Pulmonary artery endothelial cell (primary cell): ENCODE results near the gene RAB28. TPM values are rescaled to one million over a fixed set of nuclear protein-coding genes. Genes with fewer than 3 reads are reported as not detected.

Experiments used
- DNase-seq: peaks from one replicate; pipeline ENCODE4 v3.0.0-alpha.2; 2011; ENCODE audit warnings: low read depth, low spot score
- total RNA-seq: library from RNA; depleted of rRNA; stranded (reverse); fragments of >200 nt; gene quantifications from 2 replicates; pipeline ENCODE4 v1.2.3, GENCODE V29; 2014

The RAB28 gene
- total RNA-seq, 1 donor from 2014 or later: 12.7 TPM

- DNase-seq: no peak
These were observed 160.2 kb downstream of the RAB28 start for GRCh38 chr4:13323921-13324320.

- no peak for DNase-seq
These were observed 161.4 kb downstream of the RAB28 start for GRCh38 chr4:13322681-13323101.

Other genes starting within 250 kb of the RAB28 start
- gene NKX3-2, start 60.2 kb upstream of the RAB28 start, total RNA-seq: not detected in 2 replicates
- 27.3 and 29.7 TPM in 2 replicates for gene BOD1L1, start 143.4 kb upstream of the RAB28 start, total RNA-seq